Sigmoid colon (tissue), 7 donors: ENCODE measurements around the gene SIRT4. TPM values are rescaled to one million over a fixed set of nuclear protein-coding genes. Genes with fewer than 3 reads are reported as not detected.

ENCODE experiments used
- DNase-seq: peaks from one replicate; pipeline ENCODE4 v3.0.0-alpha.2; 2019
- H3K27ac ChIP-seq, 4 donors: fragments of 200-600 bp; sonication (generic); one replicate each; pipeline ENCODE4 v1.5.1; 2016 to 2019; ENCODE audit warnings: mild to moderate bottlenecking in 1 of 4
- H3K27me3 ChIP-seq, 3 donors: fragments of 200-600 bp; sonication (generic); one replicate each; pipeline ENCODE4 v1.5.1; 2019; ENCODE audit warnings: mild to moderate bottlenecking in 1 of 3
- H3K36me3 ChIP-seq, 4 donors: fragments of 200-600 bp; sonication (generic); one replicate each; pipeline ENCODE4 v1.5.1; 2016 to 2019
- H3K4me1 ChIP-seq, 4 donors: fragments of 200-600 bp; sonication (generic); one replicate each; pipeline ENCODE4 v1.5.1; 2017 to 2019
- H3K4me3 ChIP-seq, 4 donors: fragments of 200-600 bp; sonication (generic); one replicate each; pipeline ENCODE4 v1.5.1; 2017 to 2019; ENCODE audit warnings: mild to moderate bottlenecking in 2 of 4, moderate library complexity in 1 of 4
- H3K9me3 ChIP-seq, 4 donors: fragments of 200-600 bp in 3 of 4; sonication (generic) in 3 of 4; one replicate each; pipeline versions ENCODE4 v1.5.1 to v1.6.1; 2013 to 2019
- EP300 ChIP-seq, 4 donors: sonication (generic); formaldehyde crosslinking; IDR thresholded peaks; one replicate each; pipeline ENCODE4 v1.6.1; 2017; ENCODE audit warnings: antibody characterized with exemption in 4 of 4
- POLR2A ChIP-seq, 2 donors: fragments of 450-650 bp; IDR thresholded peaks; one replicate each; pipeline ENCODE4 v1.6.1; 2016; ENCODE audit warnings: antibody characterized with exemption in 2 of 2, mild to moderate bottlenecking in 2 of 2, moderate library complexity in 2 of 2
- POLR2AphosphoS5 ChIP-seq, 4 donors: sonication (generic); formaldehyde crosslinking; IDR thresholded peaks; one replicate each; pipeline ENCODE4 v1.6.1; 2017; ENCODE audit warnings: antibody characterized with exemption in 4 of 4
- WGBS, 2 donors: extraction: QIAGEN DNeasy Blood & Tissue Kit; methylation state at CpG; one replicate each; pipeline ENCODE4 v1.1.7; 2013; 5-methylcytosine and 5-hydroxymethylcytosine counted together
- intact Hi-C: fragments of 100-400 bp; cut with DNase I; formaldehyde crosslinking; loops from one replicate; pipeline ENCODE4 v1.15.1; 2023
- polyA plus RNA-seq, 3 donors: library from polyadenylated mRNA; stranded (reverse); fragments of 200-250 nt; gene quantifications; one replicate each; pipeline ENCODE4 v1.2.3, GENCODE V29; 2013
- small RNA-seq, 3 donors: library from RNA; depleted of rRNA; stranded (forward); fragments of <200 nt; gene quantifications; one replicate each; pipeline ENCODE3, GENCODE V24; 2016
- total RNA-seq, 4 donors: library from RNA; depleted of rRNA; stranded (reverse); fragments of >200 nt; gene quantifications; one replicate each; pipeline ENCODE4 v1.1.0, GENCODE V29; 2016
- TF ChIP-seq, protein P1 (sequence below), 4 experiments: fragments of 450-650 bp in 3 of 4; fragments of 200-600 bp in 1 of 4; IDR thresholded peaks; one replicate each; pipeline ENCODE4 v1.5.1; 2016 to 2019; ENCODE audit warnings: antibody characterized with exemption in 4 of 4, mild to moderate bottlenecking in 3 of 4, moderate library complexity in 2 of 4
- donor health status: healthy with polysubstance abuse.
- donor health status: Bipolar disorder and iron deficiency.
- donor health status: healthy.

The SIRT4 gene
- total and polyA plus RNA-seq, 7 donors = 0.69 to 3.6 (median 2.8) TPM

DNA sequence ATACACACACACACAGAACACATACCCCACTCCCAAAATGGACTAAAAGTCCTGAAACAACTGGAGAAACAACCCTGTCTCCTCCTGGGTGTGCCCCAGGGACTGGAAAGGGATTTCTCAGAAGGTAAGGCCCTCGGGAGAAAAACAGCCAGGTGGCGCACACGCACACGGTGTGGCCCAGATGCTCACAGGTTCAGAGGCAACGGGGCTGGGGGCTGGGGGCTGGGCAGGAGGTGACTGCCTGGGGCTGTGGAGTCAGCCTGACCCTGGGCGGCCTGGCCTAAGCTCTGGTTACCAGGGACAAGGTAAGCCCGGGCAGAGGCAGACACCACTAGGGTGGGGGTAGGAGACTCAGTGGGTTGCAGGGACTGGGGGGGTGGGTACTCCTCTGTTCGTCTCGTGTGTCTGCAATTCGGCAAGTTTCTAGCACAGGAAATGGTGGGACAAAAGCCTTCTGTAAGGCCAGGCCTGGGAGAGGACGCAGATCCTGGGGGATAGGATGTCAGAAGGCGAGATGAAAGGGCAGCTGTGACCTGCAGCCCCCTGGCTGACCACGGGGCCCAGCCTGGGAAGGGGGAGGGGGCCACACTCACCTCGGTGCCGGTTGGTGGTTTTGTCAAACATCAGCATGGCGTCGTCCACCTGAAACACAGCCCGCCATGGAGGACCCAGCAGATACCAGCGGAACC, 56.4 kb downstream of the SIRT4 start:
- WGBS, 2 donors = 64 to 66% methylated on average over 19 of the region's 19 CpGs
- Histone ChIP-seq H3K27me3 (peaks cover 0 to 13% (median 0%) of the 10 kb centered on the region in 3 donors), H3K4me1 (peaks cover 0 to 16% (median 13%) of the 10 kb centered on the region in 4 donors), H3K36me3 (no peaks in the 10 kb centered on the region), H3K9me3 (no peaks in the 10 kb centered on the region), H3K4me3 (no peak overlapping the region), H3K27ac (no peak overlapping the region)
- intact Hi-C loops = no loop called here
- no peak for DNase-seq
- TF ChIP-seq, protein P1, sequence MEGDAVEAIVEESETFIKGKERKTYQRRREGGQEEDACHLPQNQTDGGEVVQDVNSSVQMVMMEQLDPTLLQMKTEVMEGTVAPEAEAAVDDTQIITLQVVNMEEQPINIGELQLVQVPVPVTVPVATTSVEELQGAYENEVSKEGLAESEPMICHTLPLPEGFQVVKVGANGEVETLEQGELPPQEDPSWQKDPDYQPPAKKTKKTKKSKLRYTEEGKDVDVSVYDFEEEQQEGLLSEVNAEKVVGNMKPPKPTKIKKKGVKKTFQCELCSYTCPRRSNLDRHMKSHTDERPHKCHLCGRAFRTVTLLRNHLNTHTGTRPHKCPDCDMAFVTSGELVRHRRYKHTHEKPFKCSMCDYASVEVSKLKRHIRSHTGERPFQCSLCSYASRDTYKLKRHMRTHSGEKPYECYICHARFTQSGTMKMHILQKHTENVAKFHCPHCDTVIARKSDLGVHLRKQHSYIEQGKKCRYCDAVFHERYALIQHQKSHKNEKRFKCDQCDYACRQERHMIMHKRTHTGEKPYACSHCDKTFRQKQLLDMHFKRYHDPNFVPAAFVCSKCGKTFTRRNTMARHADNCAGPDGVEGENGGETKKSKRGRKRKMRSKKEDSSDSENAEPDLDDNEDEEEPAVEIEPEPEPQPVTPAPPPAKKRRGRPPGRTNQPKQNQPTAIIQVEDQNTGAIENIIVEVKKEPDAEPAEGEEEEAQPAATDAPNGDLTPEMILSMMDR (IDR thresholded peaks at IDR 0.05) = no peak
- TF ChIP-seq EP300 (IDR thresholded peaks at IDR 0.05) (no peak), POLR2AphosphoS5 (IDR thresholded peaks at IDR 0.05) (no peak), POLR2A (IDR thresholded peaks at IDR 0.05) (no peak)

DNA sequence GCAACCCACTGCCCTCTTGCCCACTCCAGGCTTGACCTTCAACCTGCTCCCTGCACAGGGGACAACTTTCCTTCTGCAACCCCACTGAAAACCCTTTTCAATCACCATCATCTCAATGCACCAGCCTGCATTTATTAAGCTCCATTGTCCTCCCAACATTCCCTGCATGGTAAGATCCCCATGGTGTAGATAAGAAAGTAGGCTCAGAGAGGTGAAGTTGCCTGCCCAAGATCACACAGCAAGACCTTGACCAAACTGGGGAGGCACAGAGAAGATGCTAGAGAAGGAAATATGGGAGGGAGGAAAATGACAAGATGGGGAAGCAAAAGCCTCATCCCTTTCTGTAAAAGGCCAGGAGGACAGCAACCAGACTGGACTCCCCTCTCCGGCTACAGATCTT, 57.0 kb downstream of the SIRT4 start:
- no peak overlapping the region for H3K4me3 ChIP-seq
- peaks cover 0 to 13% (median 0%) of the 10 kb centered on the region in 3 donors for H3K27me3 ChIP-seq
- H3K27ac ChIP-seq = no peak overlapping the region
- intact Hi-C loops = no loop called here
- no peaks in the 10 kb centered on the region for H3K36me3 ChIP-seq
- 93 to 97% methylated on average over 1 of the region's 1 CpG for WGBS, 2 donors
- H3K9me3 ChIP-seq = no peaks in the 10 kb centered on the region
- no peak for TF ChIP-seq EP300 (IDR thresholded peaks at IDR 0.05)
- TF ChIP-seq POLR2AphosphoS5 (IDR thresholded peaks at IDR 0.05) = no peak
- no peak for TF ChIP-seq POLR2A (IDR thresholded peaks at IDR 0.05)
- TF ChIP-seq, protein P1 (IDR thresholded peaks at IDR 0.05) = no peak
- H3K4me1 ChIP-seq = peaks cover 0 to 16% (median 13%) of the 10 kb centered on the region in 4 donors
- no peak for DNase-seq

DNA sequence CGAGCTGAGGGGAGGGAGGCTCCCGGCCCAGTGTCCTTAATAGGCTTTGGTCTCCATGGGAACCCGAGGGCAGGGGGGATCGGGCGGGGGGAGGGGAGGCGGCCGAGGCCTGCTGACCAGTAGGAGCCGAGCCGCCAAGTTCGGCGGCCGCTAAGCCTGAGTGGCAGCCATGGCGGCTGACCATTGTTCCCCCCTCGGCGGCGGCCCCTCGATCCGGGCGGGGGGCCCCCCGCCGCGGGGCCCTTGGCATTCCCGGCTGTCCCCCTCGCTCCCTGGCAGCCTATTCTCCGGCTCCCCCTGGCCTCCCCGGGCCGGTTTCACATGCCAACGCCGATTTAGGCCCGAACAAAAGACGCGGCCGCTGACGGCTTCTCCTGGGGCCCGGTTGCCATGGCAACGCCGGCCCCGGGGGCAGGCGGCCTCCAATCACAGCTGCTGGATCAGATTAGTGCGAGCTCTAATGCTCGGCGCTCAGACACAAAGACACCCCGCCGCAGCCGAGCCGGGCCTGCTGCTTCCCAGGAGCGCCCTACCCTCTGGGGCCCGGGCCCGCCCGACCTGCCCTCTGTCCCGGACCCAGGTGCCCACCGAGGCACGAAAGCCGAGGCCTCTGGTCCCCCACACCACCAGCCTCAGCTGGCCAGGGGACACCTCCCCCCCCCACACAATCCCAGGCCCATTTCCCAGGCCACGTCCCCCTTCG, 59.5 kb downstream of the SIRT4 start:
- peak overlapping the region in 3 of 4 donors; percentile 9 to 47 (median 24) for H3K27ac ChIP-seq
- peak overlapping the region; percentile 22 to 54 (median 46) for H3K4me3 ChIP-seq
- DNase-seq = peak; percentile 82
- H3K36me3 ChIP-seq = no peaks in the 10 kb centered on the region
- H3K27me3 ChIP-seq = peaks cover 0 to 13% (median 0%) of the 10 kb centered on the region in 3 donors
- no peaks in the 10 kb centered on the region for H3K9me3 ChIP-seq
- 25 to 71% methylated on average over 56 of the region's 56 CpGs for WGBS, 2 donors
- TF ChIP-seq POLR2A (IDR thresholded peaks at IDR 0.05) (peak in 1 of 2 donors; percentile 16), POLR2AphosphoS5 (IDR thresholded peaks at IDR 0.05) (peak in 1 of 4 donors; percentile 51), EP300 (IDR thresholded peaks at IDR 0.05) (no peak)
- intact Hi-C loops = no loop called here
- H3K4me1 ChIP-seq = peaks cover 0 to 18% (median 12%) of the 10 kb centered on the region in 4 donors

Small RNA genes within 50 kb of the gene (small RNA-seq; reads per million reads assigned to genes)
- gene RNU4-1 (608 to 1,684 (median 799) reads per million in 3 donors), gene RNU4-2 (618 to 1,043 (median 644) reads per million in 3 donors), gene RNU6-1088P (0 reads per million in 3 donors)

Other genes starting within 250 kb of the SIRT4 start
- gene RAB35, start 185.6 kb upstream of the SIRT4 start, total RNA-seq = 10 to 100 TPM; 17.5 to 25.4 (median 22.3) TPM
- gene RAB35, start 185.6 kb upstream of the SIRT4 start, polyA plus RNA-seq = 10 to 100 TPM; 24.6 to 43.0 (median 33.5) TPM
- 10 to 100 TPM; 30.3 to 70.3 (median 40.4) TPM for gene GCN1, start 107.6 kb upstream of the SIRT4 start, total RNA-seq
- gene GCN1, start 107.6 kb upstream of the SIRT4 start, polyA plus RNA-seq = 10 to 100 TPM in 2 of 3 donors, 1 to 10 TPM in 1; 9.2 to 43.3 (median 18.0) TPM
- 1,000 to 10,000 TPM; 2,593 to 3,468 (median 2,960) TPM for gene RPLP0, start 101.2 kb upstream of the SIRT4 start, total RNA-seq
- gene RPLP0, start 101.2 kb upstream of the SIRT4 start, polyA plus RNA-seq = 1,000 to 10,000 TPM; 3,521 to 5,499 (median 3,713) TPM
- 100 to 1,000 TPM in 1 of 4 donors, 10 to 100 TPM in 3; 41.0 to 127 (median 42.7) TPM for gene PXN, start 36.6 kb upstream of the SIRT4 start, total RNA-seq
- 100 to 1,000 TPM in 2 of 3 donors, 10 to 100 TPM in 1; 79.3 to 111 (median 101) TPM for gene PXN, start 36.6 kb upstream of the SIRT4 start, polyA plus RNA-seq
- gene RNU4-2, start 10.4 kb upstream of the SIRT4 start, total RNA-seq = under 1 TPM; under 0.01 TPM
- not detected for gene RNU4-2, start 10.4 kb upstream of the SIRT4 start, polyA plus RNA-seq
- under 1 TPM in 3 of 4 donors, not detected in 1; under 0.01 TPM for gene RNU4-1, start 9.1 kb upstream of the SIRT4 start, total RNA-seq
- gene RNU4-1, start 9.1 kb upstream of the SIRT4 start, polyA plus RNA-seq = not detected
- gene PLA2G1B, start 25.5 kb downstream of the SIRT4 start, total RNA-seq = not detected
- gene PLA2G1B, start 25.5 kb downstream of the SIRT4 start, polyA plus RNA-seq = 1 to 10 TPM in 1 of 3 donors, not detected in 2; 7.8 TPM
- gene MSI1, start 66.8 kb downstream of the SIRT4 start, total RNA-seq = under 1 TPM in 1 of 4 donors, not detected in 3; 0.66 TPM
- gene MSI1, start 66.8 kb downstream of the SIRT4 start, polyA plus RNA-seq = 1 to 10 TPM in 2 of 3 donors, under 1 TPM in 1; 0.60 to 1.2 (median 1.2) TPM
- gene COX6A1, start 135.8 kb downstream of the SIRT4 start, total RNA-seq = 100 to 1,000 TPM; 432 to 759 (median 620) TPM
- gene COX6A1, start 135.8 kb downstream of the SIRT4 start, polyA plus RNA-seq = 1,000 to 10,000 TPM in 1 of 3 donors, 100 to 1,000 TPM in 2; 628 to 1,413 (median 992) TPM
- gene TRIAP1, start 144.1 kb downstream of the SIRT4 start, total RNA-seq = 10 to 100 TPM in 3 of 4 donors, 1 to 10 TPM in 1; 8.6 to 14.8 (median 12.4) TPM
- gene TRIAP1, start 144.1 kb downstream of the SIRT4 start, polyA plus RNA-seq = 10 to 100 TPM; 33.6 to 37.7 (median 34.8) TPM
- 10 to 100 TPM; 17.4 to 20.0 (median 19.2) TPM for gene GATC, start 144.1 kb downstream of the SIRT4 start, total RNA-seq
- gene GATC, start 144.1 kb downstream of the SIRT4 start, polyA plus RNA-seq = 10 to 100 TPM in 2 of 3 donors, 1 to 10 TPM in 1; 8.4 to 15.0 (median 13.0) TPM
- gene SRSF9, start 167.4 kb downstream of the SIRT4 start, total RNA-seq = 10 to 100 TPM; 41.4 to 55.1 (median 45.2) TPM
- 100 to 1,000 TPM; 136 to 187 (median 158) TPM for gene SRSF9, start 167.4 kb downstream of the SIRT4 start, polyA plus RNA-seq
- 100 to 1,000 TPM; 204 to 254 (median 235) TPM for gene DYNLL1, start 193.8 kb downstream of the SIRT4 start, total RNA-seq
- gene DYNLL1, start 193.8 kb downstream of the SIRT4 start, polyA plus RNA-seq = 100 to 1,000 TPM; 285 to 942 (median 912) TPM
- gene COQ5, start 226.8 kb downstream of the SIRT4 start, total RNA-seq = 10 to 100 TPM; 17.4 to 29.4 (median 26.4) TPM
- 10 to 100 TPM; 29.2 to 62.9 (median 38.4) TPM for gene COQ5, start 226.8 kb downstream of the SIRT4 start, polyA plus RNA-seq
- 100 to 1,000 TPM; 106 to 165 (median 110) TPM for gene RNF10, start 232.0 kb downstream of the SIRT4 start, total RNA-seq
- 100 to 1,000 TPM; 115 to 177 (median 141) TPM for gene RNF10, start 232.0 kb downstream of the SIRT4 start, polyA plus RNA-seq